Midbrain (tissue), 1 donor: ENCODE results near the gene AFAP1L2.

ENCODE experiments used
- DNase-seq: peaks from one replicate; lab custom pipeline; 2025; lab: John Stamatoyannopoulos, UW

The AFAP1L2 gene

DNA sequence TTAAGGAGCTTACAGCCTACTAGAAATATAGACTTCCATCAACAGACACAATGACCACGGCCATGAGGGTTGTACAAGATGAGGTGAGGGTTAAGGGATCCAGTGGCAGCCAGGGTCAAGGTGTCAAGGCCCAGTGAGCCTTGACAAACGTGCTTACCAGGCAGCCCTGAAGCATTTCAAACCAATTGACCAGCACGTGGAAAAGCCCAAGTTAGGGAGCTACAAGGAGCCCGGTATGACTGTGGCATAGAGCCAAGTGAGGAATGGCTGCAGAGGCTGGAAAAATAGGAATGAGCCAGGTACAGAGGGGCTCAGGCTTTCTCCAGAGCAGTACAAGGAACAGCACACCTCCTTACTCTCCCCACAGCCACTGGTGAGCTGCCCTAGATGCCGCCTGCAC, 12.7 kb downstream of the AFAP1L2 start:
- DNase-seq = no peak

DNA sequence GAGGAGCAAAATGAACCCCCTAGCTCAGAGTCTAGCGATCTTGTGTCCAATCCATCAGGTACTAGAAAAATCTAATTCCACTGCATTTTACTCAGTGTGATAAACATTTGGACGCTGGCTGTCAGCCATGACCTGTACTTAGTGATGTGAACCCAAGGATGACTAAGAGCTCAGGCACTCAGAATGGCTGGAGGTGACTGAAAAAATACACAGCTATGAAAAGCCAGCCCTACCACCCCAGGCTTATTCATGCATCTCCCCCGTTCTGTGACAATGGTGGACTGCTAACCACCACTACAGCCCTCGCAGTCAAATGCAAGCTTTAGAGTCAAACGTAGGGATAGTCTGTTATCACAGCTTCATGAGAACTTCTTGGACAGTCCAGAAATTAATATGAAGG, 14.9 kb downstream of the AFAP1L2 start:
- DNase-seq = no peak

DNA sequence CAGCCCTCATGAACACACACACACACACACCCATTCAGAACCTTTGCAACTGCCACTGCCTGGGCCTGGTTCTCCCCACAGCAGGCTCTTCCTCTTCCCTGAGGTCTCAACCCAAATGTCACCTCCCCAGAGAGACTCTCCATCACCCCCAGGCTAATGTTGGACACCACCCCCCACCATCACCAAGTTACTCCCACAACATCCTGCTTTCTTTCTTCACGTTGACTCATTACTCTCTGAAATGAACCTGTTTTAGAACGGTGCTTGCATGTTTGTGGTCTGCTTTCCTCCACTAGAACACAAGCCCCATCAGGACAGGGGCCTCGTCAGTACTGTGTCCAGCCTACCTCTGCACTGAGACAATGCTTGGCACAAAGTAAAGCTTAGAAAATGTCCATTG, 16.0 kb downstream of the AFAP1L2 start:
- no peak for DNase-seq

DNA sequence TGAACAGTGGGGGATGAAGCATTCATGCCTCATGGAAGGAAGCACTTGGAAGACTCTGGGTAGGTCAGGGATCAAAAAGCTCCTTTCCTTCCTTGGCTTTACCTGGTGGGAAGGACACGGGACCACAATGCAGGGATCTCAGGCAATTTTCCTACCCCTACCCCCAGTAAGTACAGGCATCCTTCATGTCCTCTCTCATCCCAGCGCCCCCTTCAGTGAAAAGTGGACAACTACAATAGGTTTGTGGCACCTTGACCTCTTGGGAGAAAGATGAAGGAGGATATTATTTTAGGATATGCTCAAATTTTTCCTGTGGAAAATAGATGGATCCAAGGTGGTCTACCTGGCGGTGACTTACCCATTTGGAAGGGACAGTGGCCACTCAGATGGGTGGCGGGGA, 16.5 kb downstream of the AFAP1L2 start:
- no peak for DNase-seq

DNA sequence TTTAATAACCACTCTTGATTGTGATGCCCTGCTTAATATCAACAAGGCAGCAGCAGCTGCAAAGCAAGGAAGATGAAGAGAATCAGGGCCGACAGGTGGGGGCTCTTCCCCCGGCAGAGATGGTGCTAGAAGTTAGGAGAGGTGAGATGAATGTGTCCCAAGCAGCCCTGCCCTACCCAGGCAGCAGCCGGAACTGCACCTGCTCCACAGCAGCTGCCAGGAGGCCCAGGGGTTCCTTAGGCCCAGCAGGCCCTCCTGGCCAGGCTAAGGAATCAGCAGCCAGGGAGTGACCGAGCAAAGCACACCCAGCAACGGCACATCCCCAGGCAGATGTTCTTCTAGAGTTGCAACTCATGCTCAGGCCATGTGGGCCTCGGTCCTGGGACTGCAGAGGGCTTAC, 17.9 kb downstream of the AFAP1L2 start:
- DNase-seq = no peak

DNA sequence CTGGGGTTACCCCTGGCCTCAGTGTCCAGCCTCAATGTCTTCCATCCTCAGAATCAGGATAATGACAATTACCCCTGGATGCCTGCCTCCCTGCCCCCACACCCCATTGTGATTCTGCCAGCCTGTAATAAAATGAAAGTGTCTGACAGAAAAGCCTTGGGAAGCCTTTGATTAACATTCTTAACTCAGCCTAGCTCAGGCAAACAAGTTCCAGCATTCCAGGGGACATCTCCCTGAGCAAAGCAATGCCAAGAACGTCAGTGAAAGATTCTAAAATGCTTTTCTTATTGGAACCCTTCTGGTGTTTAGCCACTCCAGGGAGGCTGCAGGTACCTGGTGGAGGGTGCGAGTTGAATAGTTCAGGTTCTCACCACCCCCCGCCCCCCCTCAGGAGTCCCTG, 18.7 kb downstream of the AFAP1L2 start:
- DNase-seq = no peak

DNA sequence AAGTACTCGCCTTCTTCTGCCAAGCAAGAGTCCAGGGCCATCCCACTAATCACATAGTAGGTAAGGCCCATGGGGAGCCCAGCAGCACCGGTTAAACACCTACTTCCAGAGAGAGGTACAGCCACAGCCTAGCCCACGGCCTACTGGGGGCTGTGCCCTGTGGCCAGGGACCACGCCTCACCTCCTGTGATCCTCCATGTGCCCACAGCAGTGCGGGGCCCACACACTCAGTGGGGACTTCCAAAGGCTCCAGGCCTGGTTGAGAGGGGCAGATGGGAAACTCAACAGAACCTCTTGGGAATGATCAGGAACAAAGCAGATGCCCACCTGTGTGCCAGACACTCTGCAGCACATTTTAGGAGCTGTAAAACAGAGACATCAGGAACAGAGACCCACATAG, 19.7 kb downstream of the AFAP1L2 start:
- DNase-seq = no peak

DNA sequence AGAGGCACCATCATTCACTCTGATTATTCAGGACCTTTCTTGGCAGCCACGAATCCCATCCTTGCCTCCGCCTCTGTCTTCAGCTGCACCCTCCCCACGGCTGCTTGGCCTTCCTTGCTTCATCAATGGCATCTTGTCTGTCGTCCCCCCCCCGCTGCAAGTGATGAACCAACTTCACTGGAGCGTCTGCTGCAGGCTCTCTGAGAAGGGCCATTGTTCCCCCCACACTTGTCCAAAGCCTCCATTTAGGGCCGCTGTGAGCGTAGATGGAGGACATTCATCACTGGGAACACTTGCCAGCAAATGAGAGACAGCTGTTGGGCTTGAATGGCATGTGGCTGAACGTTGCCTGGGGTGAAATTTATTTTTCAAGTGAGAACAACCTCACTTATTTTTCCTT, 20.1 kb downstream of the AFAP1L2 start:
- peak; percentile 63 for DNase-seq

DNA sequence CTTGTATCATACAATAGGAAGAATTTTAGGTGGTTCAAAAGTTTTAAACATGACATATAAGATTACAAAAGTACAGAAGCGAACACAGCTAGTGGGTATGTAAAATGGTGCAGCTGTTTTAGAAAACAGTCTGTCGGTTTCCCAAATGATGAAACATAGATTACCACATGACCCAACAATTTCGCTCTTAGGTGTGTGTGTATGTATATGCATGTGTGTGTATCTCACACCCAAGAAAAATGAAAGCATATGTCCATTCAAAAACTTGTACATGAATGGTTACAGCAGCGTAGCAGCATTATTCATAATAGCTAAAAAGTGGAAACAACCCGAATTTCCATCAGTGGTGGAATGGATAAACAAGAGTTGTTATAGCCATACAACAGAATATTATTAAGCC, 23.5 kb downstream of the AFAP1L2 start:
- DNase-seq = no peak

DNA sequence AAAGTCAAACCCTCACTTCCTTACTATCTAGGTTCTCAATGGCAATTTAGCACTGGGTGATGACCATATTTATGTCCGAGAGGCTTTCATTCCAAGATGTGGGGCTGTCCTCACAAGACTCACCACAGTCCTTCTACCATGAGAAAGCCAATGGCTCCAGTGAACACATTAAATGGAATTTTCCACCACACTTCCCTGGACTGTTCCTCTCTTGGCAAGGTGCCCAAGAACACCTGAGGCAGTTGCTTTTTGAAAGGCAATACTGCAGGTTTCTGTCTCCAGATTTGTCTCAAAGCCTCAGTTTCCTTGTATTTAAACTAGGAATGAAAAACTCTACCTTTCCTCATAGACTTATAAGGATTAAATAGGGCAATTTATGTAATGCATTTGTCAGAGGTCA, 24.2 kb downstream of the AFAP1L2 start:
- no peak for DNase-seq

DNA sequence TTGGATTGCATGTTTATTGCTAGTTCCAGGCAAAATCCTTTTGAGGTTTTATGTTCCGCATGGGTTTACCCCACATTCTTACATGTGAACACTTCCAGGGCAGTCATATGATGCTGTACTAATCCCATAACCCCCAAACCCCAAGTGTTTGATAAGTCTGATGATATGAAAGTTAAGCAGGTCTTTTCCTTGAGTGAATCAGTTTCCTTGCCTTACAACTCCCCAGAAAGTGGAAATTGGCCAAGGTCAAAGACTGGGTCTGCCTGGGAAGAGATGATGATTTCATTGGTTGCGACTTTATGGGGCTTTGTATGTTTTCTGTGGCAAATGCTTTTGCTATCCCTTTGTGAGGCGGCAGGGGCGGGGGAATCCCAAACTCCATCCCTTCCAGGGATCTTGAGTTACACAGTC, 24.7 kb downstream of the AFAP1L2 start:
- no peak for DNase-seq

DNA sequence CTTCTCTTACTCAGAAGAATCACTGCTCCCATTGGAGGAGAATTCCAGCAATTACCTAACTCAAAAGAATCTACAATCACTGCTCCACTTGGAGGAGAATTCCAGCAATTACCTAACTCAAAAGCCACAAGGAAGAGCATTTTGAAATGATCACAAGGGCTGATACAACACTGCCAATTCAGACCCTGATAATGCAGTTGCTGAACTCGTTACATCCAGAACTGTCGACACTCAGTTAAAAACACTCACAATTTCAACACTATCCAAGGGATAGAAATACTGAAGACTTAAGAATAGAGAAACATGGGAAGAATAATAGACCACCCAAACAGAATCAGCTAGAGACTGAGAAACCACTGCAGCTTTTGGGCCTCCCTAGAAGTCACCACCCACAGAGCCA, 27.8 kb downstream of the AFAP1L2 start:
- DNase-seq = no peak

DNA sequence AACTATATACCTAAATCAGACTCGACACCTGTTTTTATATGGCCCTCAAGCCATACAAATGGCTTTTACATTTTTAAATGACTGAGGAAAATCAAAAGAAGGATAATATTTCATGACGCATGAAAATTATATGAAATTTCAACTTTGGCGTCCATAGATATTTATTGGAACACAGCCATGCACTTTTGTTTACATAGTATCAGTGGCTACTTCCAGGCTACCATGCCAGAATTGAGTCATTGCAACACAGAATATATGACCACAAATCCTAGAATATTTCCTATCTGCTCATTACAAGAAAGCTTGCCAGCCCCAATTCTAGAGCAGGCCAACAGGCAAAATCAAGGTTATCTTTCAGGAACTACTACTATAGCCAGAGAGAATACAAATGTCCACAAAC, 29.3 kb downstream of the AFAP1L2 start:
- no peak for DNase-seq

DNA sequence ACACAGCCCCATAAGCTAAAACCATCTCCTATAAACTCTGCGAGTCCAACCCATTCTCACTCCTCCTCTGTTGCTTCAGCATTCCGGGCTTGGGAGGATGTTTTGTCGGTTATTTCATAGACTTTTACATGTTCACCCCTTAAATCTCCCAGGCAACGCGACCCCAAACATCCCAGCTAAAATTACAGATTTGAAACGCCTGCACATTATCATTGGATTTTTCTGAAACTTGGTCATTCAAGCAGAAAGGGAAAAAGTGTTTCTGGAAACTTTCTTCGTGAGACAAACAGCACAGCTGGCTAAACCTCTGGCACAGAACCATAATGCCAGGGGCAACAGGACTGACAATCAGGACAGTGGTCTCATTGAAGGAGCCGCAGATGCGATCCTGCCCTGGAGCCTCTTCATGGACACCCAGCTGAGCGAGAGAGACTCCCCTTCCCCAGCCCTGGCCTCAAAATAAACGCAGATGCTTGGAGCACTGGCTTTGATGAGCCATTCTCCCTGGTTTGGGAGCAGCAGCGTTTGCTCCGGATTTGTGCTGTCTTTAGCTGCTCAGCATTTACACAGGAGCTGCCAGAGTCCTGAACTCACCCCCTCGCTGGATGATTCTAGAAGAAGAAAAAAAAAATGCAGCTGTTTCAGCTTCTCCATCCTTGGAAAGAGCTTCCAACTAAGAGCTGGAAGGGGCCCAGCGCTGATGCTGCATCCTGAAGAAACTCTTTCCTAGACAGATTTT, 30.1 kb downstream of the AFAP1L2 start:
- no peak for DNase-seq

DNA sequence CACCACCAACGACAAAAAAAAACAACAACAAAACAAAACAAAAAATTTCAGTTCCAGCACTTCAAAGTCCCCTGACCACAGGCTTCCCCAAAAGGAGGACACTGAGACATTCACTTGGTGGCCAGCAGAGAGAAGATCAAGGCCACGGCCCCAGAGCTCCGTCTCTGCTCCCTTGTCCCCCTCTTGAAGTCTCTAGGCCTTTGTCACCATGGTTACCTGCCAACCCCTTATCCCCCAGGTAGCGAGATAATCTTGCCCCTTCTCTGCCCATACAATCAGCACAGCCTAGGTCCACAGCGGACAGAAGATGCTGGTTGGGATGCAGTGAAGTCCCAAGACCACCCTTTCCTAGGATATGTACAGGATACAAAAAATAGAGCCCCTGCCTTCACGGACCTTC, 30.7 kb downstream of the AFAP1L2 start:
- no peak for DNase-seq

DNA sequence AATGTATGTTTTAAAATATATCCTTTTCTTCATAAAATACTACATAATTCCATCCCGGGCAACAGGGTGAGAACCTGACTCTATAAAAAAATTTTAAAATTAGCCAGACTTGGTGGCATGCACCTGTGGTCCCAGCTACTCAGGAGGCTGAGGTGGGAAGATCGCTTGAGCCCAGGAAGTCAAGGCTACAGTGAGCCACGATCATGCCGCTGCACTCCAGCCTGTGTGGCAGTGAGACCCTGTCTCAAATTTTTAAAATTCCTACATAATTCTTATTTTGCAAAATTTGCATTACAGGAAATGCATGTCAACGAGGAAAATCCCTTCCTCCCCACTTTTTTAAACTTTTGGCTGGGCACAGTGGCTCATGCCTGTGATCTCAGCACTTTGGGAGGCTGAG, 31.3 kb downstream of the AFAP1L2 start:
- no peak for DNase-seq

DNA sequence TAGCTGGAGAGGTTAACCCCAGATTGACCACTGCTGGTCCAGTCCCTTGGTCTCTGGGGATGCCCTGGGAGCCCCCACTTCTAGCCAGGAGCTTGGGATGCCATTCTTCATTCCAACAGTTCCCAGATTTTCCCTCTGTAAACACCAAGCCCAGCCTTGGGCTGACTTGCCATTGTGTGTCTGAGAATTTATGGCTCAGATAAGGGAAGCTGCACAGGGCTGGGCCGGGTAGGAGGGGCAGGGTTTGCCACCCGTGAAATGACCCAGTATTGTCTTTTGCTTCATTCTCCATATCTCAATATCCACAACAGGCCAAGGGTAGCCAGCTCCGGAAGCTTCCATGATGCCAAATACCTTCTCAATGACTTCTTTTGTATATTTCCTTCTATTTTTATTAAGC, 32.1 kb downstream of the AFAP1L2 start:
- DNase-seq = no peak

DNA sequence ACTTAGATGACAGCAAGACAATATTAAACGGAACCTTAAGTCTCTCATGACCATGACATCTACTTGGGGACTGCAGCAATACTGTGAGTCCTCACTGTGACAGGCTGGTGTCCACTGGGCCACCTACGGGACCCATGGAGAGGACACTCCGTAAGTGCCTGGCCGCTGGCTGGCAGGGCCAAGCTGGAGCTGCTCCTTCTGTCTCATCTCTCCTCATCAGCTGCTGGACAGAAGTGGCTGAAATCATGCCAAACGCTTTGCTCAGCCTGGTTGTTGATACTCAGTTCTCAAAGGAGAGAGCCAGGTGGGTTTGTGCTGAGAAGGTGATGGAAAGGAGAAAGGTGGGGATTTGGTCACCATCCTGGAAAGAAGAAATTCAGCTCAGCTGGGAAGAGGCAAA, 33.3 kb downstream of the AFAP1L2 start:
- DNase-seq = no peak

DNA sequence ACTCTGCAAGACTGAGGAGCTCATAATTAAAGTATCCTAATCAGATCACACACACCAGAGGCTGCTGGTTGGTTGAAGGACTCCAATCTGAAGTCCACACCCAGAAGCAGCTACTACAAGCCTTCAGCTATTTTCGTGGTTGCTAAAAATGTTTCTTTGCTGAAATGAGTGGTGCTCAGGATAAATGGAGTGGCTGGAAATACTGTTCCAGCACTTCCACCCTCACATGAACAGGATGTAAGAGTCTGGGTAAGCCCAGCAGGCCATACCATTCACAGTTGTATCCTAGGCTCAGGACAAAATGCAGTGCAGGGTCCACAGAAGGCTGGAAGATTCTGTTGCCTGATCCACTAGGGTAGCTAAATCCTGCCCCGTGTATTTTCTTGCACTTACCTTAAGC, 34.1 kb downstream of the AFAP1L2 start:
- DNase-seq = no peak

DNA sequence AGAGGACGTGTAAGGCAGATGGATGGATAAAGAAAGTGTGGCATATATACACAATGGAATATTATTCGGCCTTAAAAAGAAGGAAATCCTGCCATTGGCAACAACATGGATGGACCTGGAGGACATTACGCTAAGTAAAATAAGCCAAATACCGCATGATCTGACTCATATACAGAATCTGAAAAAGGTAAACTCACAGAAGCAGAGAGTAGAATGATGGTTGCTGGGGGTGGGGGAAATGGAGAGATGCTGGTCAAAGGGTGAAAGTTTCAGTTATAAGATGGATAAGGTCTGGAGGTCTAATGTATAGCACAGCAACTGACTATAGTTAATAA, 36.3 kb downstream of the AFAP1L2 start:
- DNase-seq = no peak

DNA sequence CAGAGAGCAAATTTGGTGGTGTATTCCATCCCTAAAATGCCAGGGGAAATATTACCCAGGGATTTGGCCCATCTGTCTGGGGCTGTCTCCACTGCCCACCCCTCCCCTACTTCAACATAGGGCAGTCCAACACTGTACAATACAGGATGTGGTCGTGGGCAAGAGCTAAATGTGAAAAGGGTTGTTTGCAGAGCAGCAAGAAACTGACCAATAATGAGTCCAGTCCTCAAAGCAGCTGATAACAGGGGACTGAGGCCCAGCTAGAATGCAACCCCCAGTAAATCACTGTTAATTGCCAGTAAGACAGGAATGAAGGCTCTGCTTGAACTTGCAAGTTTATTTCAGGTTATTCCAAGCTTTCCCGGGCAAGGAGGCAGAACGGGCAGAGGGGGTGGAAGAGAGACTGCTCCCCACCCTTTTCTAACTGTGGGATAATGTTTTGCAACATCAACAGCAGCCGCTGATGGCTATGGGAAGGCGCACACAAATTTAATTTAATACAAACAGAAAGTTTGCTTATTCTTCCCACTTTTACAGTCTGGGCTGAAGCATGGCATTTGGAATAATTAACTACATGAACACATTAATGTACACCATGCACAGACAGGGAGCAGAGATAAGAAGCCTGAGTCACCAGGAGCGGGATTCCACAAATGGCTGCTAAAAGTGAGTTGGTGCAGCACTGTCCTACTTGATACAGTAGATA, 36.8 kb downstream of the AFAP1L2 start:
- no peak for DNase-seq

DNA sequence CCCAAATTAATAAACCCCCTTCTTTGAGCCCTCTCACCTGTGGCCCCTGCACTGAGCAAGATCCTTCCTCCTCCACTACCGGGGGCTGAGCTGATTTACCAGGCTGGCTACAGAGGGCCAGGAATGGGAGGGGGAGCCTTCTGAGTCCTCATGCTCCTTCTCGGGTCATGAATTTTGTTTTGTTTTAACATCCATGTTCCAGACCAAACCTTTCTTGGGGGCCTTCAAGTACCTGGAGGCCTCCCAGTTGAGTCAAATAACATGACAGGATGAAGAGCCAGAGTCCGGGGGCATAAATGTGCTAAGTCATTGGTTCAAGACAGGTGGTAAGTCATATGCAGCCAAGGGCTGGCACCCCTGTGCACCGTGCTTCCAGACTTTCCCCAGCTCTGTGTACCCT, 39.6 kb downstream of the AFAP1L2 start:
- no peak for DNase-seq

DNA sequence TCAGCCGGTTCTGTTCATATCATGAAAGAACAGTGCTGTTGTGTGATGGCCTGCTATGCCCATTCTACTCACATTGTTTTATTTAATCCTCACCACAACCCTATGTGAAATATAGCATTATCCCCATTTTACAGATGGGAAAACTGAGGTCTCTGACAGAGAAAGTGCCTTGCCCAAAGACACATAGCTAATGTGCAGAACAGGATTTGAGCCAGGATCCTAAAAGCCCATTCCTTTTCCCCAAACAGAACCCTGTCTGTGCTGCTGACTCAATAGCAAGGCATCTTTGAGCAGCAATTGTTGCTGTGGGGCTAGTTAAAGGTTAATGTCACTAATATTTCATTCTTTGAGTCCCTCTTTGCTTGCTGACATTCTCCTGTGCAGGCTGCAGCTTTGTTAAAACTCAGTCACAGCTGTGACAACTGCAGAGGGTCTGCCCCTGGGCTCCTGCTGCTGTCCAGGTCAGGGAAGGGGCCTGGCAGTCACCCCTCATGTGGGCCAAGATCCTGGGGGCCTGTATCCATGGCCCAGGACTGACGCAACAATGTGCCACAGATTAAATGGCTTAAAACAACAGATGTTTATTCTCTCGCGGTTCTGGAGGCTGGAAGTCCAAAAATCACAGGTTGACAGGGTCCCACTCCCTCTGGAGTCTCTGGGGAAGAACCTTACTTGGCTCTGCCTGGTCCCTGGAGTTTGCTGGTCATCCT, 40.4 kb downstream of the AFAP1L2 start:
- DNase-seq = no peak
